ENCODE results near the gene ST6GAL2.

Gene ST6GAL2

DNA sequence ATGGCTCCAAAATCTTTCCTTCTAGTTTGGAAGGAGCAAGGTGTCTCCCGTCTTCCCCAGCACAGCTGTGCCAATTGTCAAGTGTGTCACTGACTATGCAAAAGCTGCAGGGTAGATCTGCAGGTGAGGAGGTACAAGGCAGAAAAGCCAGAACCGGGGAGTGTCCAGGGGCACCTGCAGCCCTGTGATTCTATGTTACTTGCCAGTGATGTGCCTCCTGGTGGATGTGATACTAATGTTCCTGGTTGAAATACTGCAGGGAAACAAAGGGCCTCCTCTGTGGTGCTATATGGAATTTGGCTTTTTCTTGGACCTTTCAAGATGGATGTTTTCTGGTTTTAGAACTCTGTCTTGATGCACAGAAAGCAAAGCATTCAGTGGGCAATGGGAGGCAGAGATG, 80.3 kb downstream of the ST6GAL2 start (continued):
- TF ChIP-seq ZNF76 (tag by site-specific recombination; IDR thresholded peaks at IDR 0.05; ENCODE audit: borderline replicate concordance, low read depth) (no peak), ZNF169 (tag by site-specific recombination; IDR thresholded peaks at IDR 0.05) (no peak)

DNA sequence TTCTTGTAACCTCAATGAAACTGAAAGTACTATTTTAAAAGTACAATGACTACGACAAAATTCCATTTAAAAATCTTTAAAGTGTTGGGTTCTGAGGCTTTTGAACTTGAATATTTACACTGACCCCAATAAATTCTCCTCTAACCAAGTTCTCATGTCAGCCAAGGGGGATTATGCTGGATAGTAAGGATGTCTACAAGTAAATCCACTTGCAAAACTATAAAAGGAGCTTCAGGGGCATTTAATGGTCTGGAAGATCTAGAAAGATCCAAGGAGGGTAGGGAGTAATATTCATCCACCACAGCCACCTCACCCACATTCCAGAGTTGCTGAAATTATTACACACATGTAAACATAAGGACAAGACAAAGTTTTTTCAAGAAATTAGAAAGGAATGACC, 81.8 kb downstream of the ST6GAL2 start:
- ChIA-PET POLR2A (no interaction called here), CTCF (interaction anchor here (0.6 to 0.7 kb wide), 2 partner anchors 62 to 107 kb away, joined by 4 read pairs; no protein-coding TSS in a partner anchor)
- Histone ChIP-seq H3K4me1 (ENCODE audit: control insufficient read depth, insufficient read depth, low read length) (no peaks in the 10 kb centered on the region), H3K36me3 (ENCODE audit: control insufficient read depth in 2 of 2, insufficient read depth in 1 of 2, low read length in 2 of 2) (no peaks in the 10 kb centered on the region), H3K4me3 (ENCODE audit: low read depth, low read length) (no peak overlapping the region), H3K27ac (ENCODE audit: extremely low read depth, low read depth, low read length) (no peak overlapping the region), H3K9me3 (ENCODE audit: control insufficient read depth, insufficient read depth, low read depth, low read length) (no peaks in the 10 kb centered on the region)
- TF ChIP-seq, protein P1, sequence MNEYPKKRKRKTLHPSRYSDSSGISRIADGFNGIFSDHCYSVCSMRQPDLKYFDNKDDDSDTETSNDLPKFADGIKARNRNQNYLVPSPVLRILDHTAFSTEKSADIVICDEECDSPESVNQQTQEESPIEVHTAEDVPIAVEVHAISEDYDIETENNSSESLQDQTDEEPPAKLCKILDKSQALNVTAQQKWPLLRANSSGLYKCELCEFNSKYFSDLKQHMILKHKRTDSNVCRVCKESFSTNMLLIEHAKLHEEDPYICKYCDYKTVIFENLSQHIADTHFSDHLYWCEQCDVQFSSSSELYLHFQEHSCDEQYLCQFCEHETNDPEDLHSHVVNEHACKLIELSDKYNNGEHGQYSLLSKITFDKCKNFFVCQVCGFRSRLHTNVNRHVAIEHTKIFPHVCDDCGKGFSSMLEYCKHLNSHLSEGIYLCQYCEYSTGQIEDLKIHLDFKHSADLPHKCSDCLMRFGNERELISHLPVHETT (tag by site-specific recombination; IDR thresholded peaks at IDR 0.05): no peak
- no peak for TF ChIP-seq ZNF350 (tag by site-specific recombination; IDR thresholded peaks at IDR 0.05)

DNA sequence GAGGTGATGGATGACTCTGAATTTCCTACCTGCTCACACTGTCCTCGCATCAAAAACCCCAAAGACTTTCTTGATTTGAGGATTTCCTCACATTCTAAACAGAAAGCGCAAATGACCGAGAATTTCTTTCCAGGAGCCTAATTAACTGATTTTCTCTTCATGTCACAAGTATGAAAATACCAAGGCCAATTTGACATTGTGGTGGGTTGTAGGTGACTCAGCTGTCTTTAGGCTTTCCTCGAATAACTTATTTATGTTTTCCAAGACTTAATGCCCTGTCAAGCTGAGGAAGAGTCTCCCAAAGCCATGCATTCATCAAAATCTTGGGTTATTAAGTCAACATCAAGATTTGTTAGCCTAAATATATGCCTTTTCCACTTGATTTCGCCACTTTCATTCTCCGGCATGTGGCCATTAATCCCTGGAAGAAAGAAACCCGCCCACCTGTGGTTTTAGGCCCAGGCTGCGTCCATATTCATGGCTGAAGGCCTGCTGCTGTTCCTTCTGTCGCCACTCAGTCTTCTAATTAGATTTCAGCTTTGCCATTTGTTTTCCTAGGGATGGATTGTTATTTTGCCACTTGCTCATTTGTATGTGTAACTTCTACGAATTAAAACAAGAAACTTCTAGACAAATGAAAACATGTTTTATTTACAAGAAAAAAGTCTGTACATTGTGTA, 84.9 kb downstream of the ST6GAL2 start:
- Histone ChIP-seq H3K4me3 (ENCODE audit: low read depth, low read length) (no peak overlapping the region), H3K36me3 (ENCODE audit: control insufficient read depth in 2 of 2, insufficient read depth in 1 of 2, low read length in 2 of 2) (no peaks in the 10 kb centered on the region), H3K9me3 (ENCODE audit: control insufficient read depth, insufficient read depth, low read depth, low read length) (no peaks in the 10 kb centered on the region), H3K27ac (ENCODE audit: extremely low read depth, low read depth, low read length) (no peak overlapping the region), H3K4me1 (ENCODE audit: control insufficient read depth, insufficient read depth, low read length) (no peaks in the 10 kb centered on the region)
- POLR2A ChIA-PET: no interaction called here
- CTCF ChIA-PET: interaction anchor here (0.6 to 0.9 kb wide), 2 partner anchors 13 to 178 kb away, joined by 3 read pairs; no protein-coding TSS in a partner anchor
- no peak for TF ChIP-seq ZNF549 (tag by site-specific recombination; IDR thresholded peaks at IDR 0.05)
- no peak for TF ChIP-seq RBAK (tag by site-specific recombination; IDR thresholded peaks at IDR 0.05)
- TF ChIP-seq ZNF223 (tag by site-specific recombination; IDR thresholded peaks at IDR 0.05): no peak
- TF ChIP-seq, protein P2, sequence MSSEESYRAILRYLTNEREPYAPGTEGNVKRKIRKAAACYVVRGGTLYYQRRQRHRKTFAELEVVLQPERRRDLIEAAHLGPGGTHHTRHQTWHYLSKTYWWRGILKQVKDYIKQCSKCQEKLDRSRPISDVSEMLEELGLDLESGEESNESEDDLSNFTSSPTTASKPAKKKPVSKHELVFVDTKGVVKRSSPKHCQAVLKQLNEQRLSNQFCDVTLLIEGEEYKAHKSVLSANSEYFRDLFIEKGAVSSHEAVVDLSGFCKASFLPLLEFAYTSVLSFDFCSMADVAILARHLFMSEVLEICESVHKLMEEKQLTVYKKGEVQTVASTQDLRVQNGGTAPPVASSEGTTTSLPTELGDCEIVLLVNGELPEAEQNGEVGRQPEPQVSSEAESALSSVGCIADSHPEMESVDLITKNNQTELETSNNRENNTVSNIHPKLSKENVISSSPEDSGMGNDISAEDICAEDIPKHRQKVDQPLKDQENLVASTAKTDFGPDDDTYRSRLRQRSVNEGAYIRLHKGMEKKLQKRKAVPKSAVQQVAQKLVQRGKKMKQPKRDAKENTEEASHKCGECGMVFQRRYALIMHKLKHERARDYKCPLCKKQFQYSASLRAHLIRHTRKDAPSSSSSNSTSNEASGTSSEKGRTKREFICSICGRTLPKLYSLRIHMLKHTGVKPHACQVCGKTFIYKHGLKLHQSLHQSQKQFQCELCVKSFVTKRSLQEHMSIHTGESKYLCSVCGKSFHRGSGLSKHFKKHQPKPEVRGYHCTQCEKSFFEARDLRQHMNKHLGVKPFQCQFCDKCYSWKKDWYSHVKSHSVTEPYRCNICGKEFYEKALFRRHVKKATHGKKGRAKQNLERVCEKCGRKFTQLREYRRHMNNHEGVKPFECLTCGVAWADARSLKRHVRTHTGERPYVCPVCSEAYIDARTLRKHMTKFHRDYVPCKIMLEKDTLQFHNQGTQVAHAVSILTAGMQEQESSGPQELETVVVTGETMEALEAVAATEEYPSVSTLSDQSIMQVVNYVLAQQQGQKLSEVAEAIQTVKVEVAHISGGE (tag by site-specific recombination; conservative IDR thresholded peaks at IDR 0.05; ENCODE audit: low read depth): no peak
- no peak for TF ChIP-seq ZBTB17 (tag by site-specific recombination; IDR thresholded peaks at IDR 0.05)
- TF ChIP-seq, protein P3, sequence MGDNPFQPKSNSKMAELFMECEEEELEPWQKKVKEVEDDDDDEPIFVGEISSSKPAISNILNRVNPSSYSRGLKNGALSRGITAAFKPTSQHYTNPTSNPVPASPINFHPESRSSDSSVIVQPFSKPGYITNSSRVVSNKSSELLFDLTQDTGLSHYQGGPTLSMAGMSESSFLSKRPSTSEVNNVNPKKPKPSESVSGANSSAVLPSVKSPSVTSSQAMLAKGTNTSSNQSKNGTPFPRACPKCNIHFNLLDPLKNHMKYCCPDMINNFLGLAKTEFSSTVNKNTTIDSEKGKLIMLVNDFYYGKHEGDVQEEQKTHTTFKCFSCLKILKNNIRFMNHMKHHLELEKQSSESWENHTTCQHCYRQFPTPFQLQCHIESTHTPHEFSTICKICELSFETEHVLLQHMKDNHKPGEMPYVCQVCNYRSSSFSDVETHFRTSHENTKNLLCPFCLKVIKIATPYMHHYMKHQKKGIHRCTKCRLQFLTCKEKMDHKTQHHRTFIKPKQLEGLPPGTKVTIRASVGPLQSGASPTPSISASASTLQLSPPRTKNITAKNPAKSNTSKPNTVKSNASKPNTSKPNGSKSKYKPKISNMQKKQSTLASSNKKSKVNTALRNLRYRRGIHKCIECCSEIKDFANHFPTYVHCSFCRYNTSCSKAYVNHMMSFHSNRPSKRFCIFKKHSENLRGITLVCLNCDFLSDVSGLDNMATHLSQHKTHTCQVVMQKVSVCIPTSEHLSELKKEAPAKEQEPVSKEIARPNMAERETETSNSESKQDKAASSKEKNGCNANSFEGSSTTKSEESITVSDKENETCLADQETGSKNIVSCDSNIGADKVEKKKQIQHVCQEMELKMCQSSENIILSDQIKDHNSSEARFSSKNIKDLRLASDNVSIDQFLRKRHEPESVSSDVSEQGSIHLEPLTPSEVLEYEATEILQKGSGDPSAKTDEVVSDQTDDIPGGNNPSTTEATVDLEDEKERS (tag by site-specific recombination; IDR thresholded peaks at IDR 0.05): no peak
- TF ChIP-seq, protein P4, sequence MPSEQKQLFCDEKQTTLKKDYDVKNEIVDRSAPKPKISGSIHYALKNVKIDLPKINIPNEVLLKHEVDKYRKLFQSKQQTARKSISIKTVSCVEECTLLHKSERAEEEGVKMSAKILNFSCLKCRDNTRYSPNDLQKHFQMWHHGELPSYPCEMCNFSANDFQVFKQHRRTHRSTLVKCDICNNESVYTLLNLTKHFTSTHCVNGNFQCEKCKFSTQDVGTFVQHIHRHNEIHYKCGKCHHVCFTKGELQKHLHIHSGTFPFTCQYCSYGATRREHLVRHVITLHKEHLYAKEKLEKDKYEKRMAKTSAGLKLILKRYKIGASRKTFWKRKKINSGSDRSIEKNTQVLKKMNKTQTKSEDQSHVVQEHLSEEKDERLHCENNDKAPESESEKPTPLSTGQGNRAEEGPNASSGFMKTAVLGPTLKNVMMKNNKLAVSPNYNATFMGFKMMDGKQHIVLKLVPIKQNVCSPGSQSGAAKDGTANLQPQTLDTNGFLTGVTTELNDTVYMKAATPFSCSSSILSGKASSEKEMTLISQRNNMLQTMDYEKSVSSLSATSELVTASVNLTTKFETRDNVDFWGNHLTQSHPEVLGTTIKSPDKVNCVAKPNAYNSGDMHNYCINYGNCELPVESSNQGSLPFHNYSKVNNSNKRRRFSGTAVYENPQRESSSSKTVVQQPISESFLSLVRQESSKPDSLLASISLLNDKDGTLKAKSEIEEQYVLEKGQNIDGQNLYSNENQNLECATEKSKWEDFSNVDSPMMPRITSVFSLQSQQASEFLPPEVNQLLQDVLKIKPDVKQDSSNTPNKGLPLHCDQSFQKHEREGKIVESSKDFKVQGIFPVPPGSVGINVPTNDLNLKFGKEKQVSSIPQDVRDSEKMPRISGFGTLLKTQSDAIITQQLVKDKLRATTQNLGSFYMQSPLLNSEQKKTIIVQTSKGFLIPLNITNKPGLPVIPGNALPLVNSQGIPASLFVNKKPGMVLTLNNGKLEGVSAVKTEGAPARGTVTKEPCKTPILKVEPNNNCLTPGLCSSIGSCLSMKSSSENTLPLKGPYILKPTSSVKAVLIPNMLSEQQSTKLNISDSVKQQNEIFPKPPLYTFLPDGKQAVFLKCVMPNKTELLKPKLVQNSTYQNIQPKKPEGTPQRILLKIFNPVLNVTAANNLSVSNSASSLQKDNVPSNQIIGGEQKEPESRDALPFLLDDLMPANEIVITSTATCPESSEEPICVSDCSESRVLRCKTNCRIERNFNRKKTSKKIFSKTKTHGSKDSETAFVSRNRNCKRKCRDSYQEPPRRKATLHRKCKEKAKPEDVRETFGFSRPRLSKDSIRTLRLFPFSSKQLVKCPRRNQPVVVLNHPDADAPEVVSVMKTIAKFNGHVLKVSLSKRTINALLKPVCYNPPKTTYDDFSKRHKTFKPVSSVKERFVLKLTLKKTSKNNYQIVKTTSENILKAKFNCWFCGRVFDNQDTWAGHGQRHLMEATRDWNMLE (tag by site-specific recombination; conservative IDR thresholded peaks at IDR 0.05; ENCODE audit: low read depth): no peak
- no peak for TF ChIP-seq SCRT2 (tag by site-specific recombination; IDR thresholded peaks at IDR 0.05)
- TF ChIP-seq ZNF274 (IDR thresholded peaks at IDR 0.05; ENCODE audit: low read length): no peak
- TF ChIP-seq ZNF274 (tag by site-specific recombination; IDR thresholded peaks at IDR 0.05; ENCODE audit: borderline replicate concordance): no peak
- TF ChIP-seq ZNF777 (tag by site-specific recombination; IDR thresholded peaks at IDR 0.05; ENCODE audit: borderline replicate concordance): no peak
- TF ChIP-seq ZNF837 (tag by site-specific recombination; IDR thresholded peaks at IDR 0.05): no peak
- no peak for TF ChIP-seq ZNF621 (tag by site-specific recombination; IDR thresholded peaks at IDR 0.05)
